Activated B cell treated with CpG ODN at 0.5 μM for 24 hours (primary cell): ENCODE measurements around the gene PRKAR2B. TPM values are rescaled to one million over a fixed set of nuclear protein-coding genes. Genes with fewer than 3 reads are reported as not detected.

ENCODE experiments used
- ATAC-seq: fragments of 200-7000 bp; cut with Tn5 transposase; one replicate; pipeline ENCODE4 v1.10.0; 2021; ENCODE audit warnings: low read depth, mild to moderate bottlenecking, moderate library complexity
- CTCF ChIA-PET: fragments of 350-600 bp; sonication (Branson Sonifier 250); formaldehyde crosslinking; loops from one replicate; lab custom pipeline; 2021; ENCODE audit warnings: antibody characterized with exemption; lab: Charles Lee
- POLR2A ChIA-PET: fragments of 350-600 bp; sonication (Branson Sonifier 250); formaldehyde crosslinking; loops from one replicate; lab custom pipeline; 2021; ENCODE audit warnings: antibody characterized with exemption; lab: Charles Lee
- DNase-seq: peaks from one replicate; pipeline ENCODE4 v3.0.0; 2022
- H3K27ac Mint-ChIP-seq: one replicate; pipeline ENCODE4 v1.8.0; 2020; ENCODE audit warnings: mixed read lengths
- H3K27me3 Mint-ChIP-seq: one replicate; pipeline ENCODE4 v1.8.0; 2021; ENCODE audit warnings: mixed read lengths
- H3K36me3 Mint-ChIP-seq: one replicate; pipeline ENCODE4 v1.8.0; 2021; ENCODE audit warnings: low read depth, mixed read lengths
- H3K4me1 Mint-ChIP-seq: one replicate; pipeline ENCODE4 v1.8.0; 2021; ENCODE audit warnings: mixed read lengths
- H3K4me3 Mint-ChIP-seq: one replicate; pipeline ENCODE4 v1.8.0; 2020; ENCODE audit warnings: mild to moderate bottlenecking, mixed read lengths
- H3K9me3 Mint-ChIP-seq: one replicate; pipeline ENCODE4 v1.8.0; 2020; ENCODE audit warnings: mixed read lengths
- CTCF ChIP-seq: fragments of 200-600 bp; IDR thresholded peaks from one replicate; pipeline ENCODE4 v1.8.0; 2022; ENCODE audit warnings: antibody characterized with exemption, mild to moderate bottlenecking
- intact Hi-C: fragments of 100-400 bp; cut with micrococcal nuclease; formaldehyde crosslinking; loops from one replicate; pipeline ENCODE4 v1.15.1; 2024
- total RNA-seq: library from RNA; stranded (reverse); gene quantifications from 2 replicates; pipeline ENCODE4 v1.2.3, GENCODE V29; 2022

The PRKAR2B gene
- total RNA-seq, 1 donor from 2014 or later: 0.71 TPM

GRCh38 chr7:107012691-107013090 is 31.8 kb upstream of the PRKAR2B start:
- Mint-ChIP-seq H3K36me3 (no peaks in the 10 kb centered on the region), H3K27ac (no peak overlapping the region), H3K4me1 (no peaks in the 10 kb centered on the region), H3K27me3 (peaks cover 2% of the 10 kb centered on the region), H3K9me3 (no peaks in the 10 kb centered on the region), H3K4me3 (no peak overlapping the region)
- ChIA-PET CTCF (no interaction called here), POLR2A (no interaction called here)
- ATAC-seq (no peak), DNase-seq (no peak)
- TF ChIP-seq CTCF: no peak
- intact Hi-C loops: no loop called here

- Mint-ChIP-seq H3K4me1 (no peaks in the 10 kb centered on the region), H3K27ac (no peak overlapping the region), H3K4me3 (no peak overlapping the region), H3K36me3 (no peaks in the 10 kb centered on the region), H3K9me3 (no peaks in the 10 kb centered on the region), H3K27me3 (peaks cover 2% of the 10 kb centered on the region)
- POLR2A ChIA-PET: no interaction called here
- ATAC-seq (no peak), DNase-seq (no peak)
- CTCF ChIA-PET: no interaction called here
- no peak for TF ChIP-seq CTCF
- intact Hi-C loops: no loop called here
Measured at GRCh38 chr7:107014387-107015023, 30.0 kb upstream of the PRKAR2B start.

- H3K36me3 Mint-ChIP-seq: no peaks in the 10 kb centered on the region
- H3K4me1 Mint-ChIP-seq: no peaks in the 10 kb centered on the region
- no peak overlapping the region for H3K27ac Mint-ChIP-seq
- no peak for ATAC-seq
- H3K27me3 Mint-ChIP-seq: peaks cover 2% of the 10 kb centered on the region
- intact Hi-C loops: no loop called here
- POLR2A ChIA-PET: no interaction called here
- H3K9me3 Mint-ChIP-seq: no peaks in the 10 kb centered on the region
- no peak for DNase-seq
- TF ChIP-seq CTCF: no peak
- CTCF ChIA-PET: no interaction called here
- no peak overlapping the region for H3K4me3 Mint-ChIP-seq
Measured at GRCh38 chr7:107016312-107016711, 28.2 kb upstream of the PRKAR2B start.

- CTCF ChIA-PET: interaction anchor here (0.6 kb wide), 1 partner anchor 858 kb away, joined by 3 read pairs; no protein-coding TSS in a partner anchor
- intact Hi-C loops: no loop called here
- H3K27ac Mint-ChIP-seq: no peak overlapping the region
Measured at GRCh38 chr7:107017965-107018719, 26.4 kb upstream of the PRKAR2B start.

More at GRCh38 chr7:107017965-107018719, 26.4 kb upstream of the PRKAR2B start:
- DNase-seq (no peak), ATAC-seq (no peak)
- H3K4me3 Mint-ChIP-seq: no peak overlapping the region
- no peaks in the 10 kb centered on the region for H3K9me3 Mint-ChIP-seq
- no peak for TF ChIP-seq CTCF
- H3K36me3 Mint-ChIP-seq: no peaks in the 10 kb centered on the region
- peaks cover 2% of the 10 kb centered on the region for H3K27me3 Mint-ChIP-seq
- no peaks in the 10 kb centered on the region for H3K4me1 Mint-ChIP-seq
- POLR2A ChIA-PET: no interaction called here
